ENCODE results near the gene NHEJ1. TPM values are rescaled to one million over a fixed set of nuclear protein-coding genes. Genes with fewer than 3 reads are reported as not detected.

Gene NHEJ1
- total RNA-seq, 1 donor from 2014 or later, result 7.8 TPM

- no peak for DNase-seq (ENCODE audit: low spot score)
Observed at GRCh38 chr2:219182331-219183150, 21.9 kb upstream of the NHEJ1 start.

DNA sequence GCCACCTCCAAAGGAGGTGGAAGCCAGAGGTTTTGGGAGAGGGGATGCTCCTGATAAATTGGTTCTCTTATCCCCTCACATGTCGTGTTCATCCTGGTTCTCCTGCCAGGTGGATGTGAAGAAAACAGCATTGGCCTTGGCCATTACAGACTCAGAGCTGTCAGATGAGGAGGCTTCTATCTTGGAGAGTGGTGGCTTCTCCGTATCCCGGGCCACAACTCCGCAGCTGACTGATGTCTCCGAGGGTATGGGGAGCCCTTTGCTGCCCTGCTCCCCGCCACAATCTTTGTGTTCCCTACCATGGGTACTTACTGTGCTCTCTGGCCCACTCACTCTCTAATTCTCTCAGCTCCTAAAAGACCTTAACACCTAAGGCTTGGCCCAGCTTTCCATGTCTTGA, 20.9 kb upstream of the NHEJ1 start:
- ATAC-seq (no peak), DNase-seq (ENCODE audit: low spot score) (no peak)

More at GRCh38 chr2:219182331-219183150, 21.9 kb upstream of the NHEJ1 start:
- no peak for ATAC-seq

GRCh38 chr2:219180961-219181360, 20.3 kb upstream of the NHEJ1 start:
- no peak for ATAC-seq
- no peak for DNase-seq (ENCODE audit: low spot score)

- ATAC-seq, result no peak
- DNase-seq (ENCODE audit: low spot score), result no peak
Observed at GRCh38 chr2:219179601-219180465, 19.2 kb upstream of the NHEJ1 start.

- DNase-seq (ENCODE audit: low spot score) (peak; percentile 67), ATAC-seq (peak; percentile 8)
Observed at GRCh38 chr2:219178377-219179175, 18.0 kb upstream of the NHEJ1 start.

DNA sequence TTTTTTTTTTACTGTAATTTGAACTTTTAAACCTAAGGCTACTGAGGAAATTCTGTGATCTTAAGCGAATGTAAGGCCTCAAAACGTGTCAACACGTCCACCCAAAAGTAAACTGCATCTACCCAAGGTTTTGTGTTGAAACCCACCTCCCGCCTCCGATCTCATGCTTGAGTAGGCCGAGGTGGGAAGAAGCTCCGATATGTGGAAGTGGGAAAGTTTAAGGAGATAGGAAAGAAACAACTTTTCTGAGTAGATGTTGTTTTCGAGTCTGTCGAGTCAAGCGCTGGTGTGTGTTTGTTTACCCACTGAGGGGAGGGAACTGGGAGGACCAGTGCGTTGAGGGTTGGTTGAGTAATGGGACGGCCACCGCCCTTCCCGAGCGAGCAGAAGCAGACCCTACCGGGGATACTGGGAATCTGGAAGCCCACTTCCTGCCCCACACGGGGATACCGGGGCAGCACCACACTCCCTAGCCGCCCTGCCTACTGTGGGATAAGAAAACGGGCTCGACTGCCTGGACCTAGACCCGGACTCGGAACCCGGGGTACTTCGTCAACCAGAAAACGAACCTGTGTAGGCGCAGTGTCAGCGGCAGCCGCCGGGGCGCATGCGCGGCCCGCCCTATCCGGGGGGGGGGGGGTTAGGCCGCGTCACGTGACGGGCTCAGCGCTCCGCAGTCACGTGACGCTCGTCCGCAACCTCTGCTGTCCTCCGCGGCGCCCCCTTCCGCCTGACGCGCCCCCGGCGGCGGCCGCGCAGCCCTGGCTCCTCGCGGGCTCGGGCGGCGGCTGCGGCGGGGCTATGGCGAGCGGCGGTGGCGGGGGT, 17.1 kb upstream of the NHEJ1 start, which contains the start of gene RETREG2:
Gene RETREG2, plus strand, starts transcription at position 724 of the 825 bp plus-strand sequence. Its CDS starts 78 bp downstream, at position 802.
- DNase-seq (ENCODE audit: low spot score) (peak; percentile 89), ATAC-seq (peak; percentile 75)

GRCh38 chr2:219176818-219177551, 16.4 kb upstream of the NHEJ1 start, which contains the start of gene CNPPD1:
TSS of gene CNPPD1 (minus strand) at chr2:219176925. CDS start at chr2:219176828, 97 bp downstream.
- ATAC-seq (peak; percentile 87), DNase-seq (ENCODE audit: low spot score) (peak; percentile 92)

DNA sequence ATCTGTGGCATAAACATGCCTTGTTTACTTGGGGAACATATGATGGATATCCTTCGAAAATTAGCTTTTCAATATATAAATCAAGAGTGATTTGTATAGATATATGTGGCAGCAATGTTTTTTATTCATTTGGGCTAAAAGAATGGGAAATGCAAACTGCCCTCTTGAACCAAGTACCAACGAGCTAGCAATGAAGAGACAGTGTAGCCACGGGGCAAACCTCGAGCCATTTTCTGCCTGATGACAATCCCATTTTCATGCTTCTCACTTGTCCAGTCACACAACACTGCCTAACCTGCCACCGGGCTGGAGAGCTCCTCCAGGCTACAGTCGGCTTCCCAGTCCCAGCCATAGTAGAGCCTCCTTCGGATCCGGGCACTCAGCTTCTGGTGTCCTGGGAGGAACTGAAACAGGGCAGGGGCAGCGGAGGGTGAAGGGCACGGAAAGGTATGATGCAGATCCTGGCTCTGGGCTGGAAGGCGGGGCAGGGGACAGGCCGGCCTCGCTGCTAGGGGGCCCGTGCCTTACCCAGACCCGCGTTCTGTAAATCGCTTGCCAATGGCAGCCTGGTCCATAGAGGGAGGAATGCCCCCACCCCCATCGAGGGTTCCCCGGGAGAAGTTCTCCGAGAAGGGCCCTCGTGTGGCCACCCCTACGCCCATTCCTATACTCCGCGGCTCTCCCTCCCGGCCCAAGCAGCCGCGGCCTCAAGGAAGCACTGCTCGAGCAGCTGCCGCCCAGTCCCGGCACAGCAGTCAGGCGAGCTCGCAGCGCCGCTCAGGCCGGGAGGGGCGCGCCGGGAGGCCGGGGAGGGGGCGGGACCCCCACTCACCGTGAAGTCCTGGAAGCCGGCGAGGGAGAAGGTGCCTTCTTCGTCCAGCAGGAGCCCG, 15.6 kb upstream of the NHEJ1 start:
- ATAC-seq (peak; percentile 54), DNase-seq (ENCODE audit: low spot score) (peak; percentile 61)

- DNase-seq (ENCODE audit: low spot score), result no peak
Observed at GRCh38 chr2:219175486-219175885, 14.9 kb upstream of the NHEJ1 start.

DNA sequence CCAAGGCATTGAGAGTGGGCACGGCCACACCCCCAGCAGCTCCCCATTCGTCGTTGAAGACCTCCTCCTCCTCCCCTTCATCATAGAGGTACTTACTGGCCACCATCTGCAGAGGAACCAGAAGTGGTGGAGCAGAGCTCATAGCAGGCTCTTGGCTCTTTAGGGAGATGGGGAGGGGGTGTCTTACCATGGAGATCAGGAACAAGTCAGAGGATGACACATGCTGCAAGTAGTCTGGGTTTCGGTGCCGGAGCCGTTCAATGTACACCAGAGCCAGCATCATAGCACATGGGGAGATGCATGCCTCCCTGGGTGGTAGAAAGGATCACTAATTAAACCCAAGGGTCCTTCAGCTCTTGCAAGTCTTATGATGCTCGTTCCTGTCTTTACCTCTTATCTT, 14.2 kb upstream of the NHEJ1 start:
- DNase-seq (ENCODE audit: low spot score), result no peak
- no peak for ATAC-seq

More at GRCh38 chr2:219175486-219175885, 14.9 kb upstream of the NHEJ1 start:
- no peak for ATAC-seq

DNA sequence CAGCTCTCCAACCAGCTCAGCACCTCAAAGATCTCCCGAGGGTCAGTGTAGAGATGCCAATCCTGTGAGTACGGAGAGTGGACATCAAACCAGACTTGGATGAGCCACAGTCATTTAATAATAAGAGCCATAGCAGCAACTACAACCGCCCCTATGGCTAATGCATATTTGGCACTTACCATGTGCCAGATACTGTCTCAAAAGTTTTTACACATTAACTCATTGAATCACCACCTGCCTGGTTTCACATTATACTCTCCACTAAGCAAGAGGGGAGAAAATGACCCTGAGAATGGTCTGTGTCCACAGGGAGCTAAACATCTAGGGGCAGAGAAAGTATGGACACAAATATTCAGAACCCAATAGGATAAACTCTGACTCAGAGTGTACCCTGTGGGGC, 13.5 kb upstream of the NHEJ1 start:
- DNase-seq (ENCODE audit: low spot score), result no peak
- ATAC-seq, result no peak

DNA sequence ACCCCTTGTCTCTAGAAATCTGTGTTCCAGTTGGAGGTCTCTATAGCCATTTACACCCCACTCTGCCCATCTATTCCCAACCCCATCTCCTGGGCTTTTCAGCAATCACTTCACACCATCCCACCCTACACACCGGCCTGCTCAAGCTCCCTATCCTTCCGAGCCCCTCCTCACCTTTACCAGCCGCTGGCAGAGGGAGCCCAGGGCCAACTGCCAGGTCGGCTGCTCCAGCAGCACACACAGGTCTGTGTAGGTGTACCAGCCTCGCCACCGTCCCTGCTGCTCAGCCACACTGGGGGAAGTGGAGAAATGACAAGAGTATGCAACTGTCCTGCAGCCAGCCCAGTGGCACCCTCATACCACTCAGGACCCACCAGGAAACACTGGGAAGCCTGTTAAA, 12.6 kb upstream of the NHEJ1 start:
- ATAC-seq (no peak), DNase-seq (ENCODE audit: low spot score) (no peak)

DNA sequence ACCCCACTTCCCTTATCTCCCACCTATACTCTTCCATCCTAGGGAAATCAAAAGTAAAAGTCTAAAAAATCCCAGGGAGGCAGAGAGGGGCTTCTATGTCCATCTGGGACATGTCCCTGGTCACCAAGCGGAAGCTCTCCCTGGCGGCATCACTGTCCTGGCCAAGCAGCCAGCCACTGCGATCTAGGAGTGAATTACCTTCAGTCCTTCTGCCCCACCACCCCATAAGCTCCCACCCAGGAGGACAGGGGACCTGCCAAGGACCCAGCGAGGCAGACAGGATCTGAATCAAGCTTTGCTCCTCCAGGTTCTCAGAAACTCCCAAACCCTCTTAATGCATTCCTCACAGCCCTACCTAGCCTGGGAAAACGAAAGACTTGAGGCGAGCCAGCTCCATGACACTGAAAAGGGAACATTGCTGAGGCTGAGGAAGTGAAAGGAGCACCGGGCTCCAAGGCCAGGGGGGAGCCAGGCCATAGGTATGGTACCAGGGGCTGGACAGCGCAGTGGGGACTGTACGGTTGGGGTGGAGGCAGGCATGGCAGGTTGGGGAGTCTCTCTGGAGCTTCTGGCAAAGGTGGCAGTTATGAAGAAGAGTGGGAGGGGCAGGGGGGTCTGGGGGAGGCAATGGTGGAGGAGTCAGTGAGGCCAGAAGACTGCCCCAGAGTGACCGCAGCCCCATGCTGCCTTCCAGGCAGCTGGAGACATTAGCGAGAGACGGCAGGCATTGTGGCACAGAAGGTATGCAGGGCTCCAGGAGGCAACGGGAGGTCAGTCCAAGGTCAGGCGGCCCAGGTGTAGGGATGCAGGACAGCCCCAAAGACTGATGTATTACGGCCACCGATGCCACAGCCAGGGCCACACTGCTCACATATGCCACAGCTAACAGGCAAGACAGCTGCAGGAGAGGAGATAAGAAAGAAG, 11.9 kb upstream of the NHEJ1 start:
- no peak for DNase-seq (ENCODE audit: low spot score)
- ATAC-seq, result no peak

DNA sequence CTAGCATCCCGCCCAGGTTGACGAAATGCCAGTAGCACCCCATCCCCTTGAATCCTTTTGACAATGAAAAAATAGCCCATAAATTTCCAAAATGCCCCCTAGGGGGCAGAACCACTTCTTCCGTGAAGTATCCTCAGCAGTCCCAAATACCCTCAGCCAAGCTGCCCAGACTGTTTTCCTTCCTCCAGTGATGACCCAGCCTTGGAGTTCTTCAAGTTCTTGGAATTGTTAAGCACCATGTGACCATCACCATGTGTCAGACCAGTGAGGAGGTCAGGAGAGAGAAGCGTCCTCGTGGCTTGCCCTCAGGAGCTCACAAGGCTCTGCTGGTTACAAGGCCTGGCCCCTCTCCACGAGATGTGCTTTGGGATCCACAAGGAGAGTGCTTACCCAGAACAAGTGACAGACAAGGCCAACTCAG, 10.6 kb upstream of the NHEJ1 start:
- DNase-seq (ENCODE audit: low spot score), result no peak
- peak; percentile 62 for ATAC-seq

DNA sequence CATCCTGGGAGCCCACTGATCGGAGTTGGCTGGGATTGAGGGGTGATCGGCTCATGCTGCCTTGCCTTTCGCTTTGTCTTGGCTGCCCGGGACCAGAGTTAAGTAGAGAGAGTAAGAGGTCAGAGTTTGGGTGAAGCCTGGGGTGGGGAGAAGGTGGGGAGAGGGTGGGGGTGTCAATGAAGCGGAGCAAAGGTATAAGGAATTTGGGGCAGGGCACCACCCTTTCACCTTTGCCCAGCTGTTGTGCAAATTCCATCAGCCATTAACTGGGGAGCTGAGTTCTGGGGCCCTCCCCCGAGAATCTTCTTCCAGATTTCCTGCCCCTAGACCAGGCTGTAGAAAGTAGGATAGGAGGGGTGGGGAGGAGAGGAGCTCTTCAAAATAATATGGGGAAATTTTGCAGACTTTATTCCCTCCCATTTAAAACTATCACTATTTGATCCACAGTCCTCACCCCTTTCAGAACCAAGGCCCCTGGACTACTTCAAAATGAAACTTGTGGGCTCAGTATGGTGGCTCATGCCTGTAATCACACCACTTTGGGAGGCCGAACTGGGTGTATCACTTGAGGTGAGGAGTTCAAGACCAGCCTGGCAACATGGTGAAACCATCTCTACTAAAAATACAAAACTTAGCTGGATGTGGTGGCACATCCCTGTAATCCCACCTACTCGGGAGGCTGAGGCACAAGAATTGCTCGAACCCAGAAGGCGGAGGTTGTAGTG, 9.5 kb upstream of the NHEJ1 start, which contains the start of gene SLC23A3:
Gene SLC23A3, minus strand, starts transcription at position 100 of the 725 bp plus-strand sequence. Its CDS starts 45 bp downstream, at position 55.
- no peak for DNase-seq (ENCODE audit: low spot score)
- peak; percentile 81 for ATAC-seq

GRCh38 chr2:219168932-219169331, 8.3 kb upstream of the NHEJ1 start:
- DNase-seq (ENCODE audit: low spot score), result no peak
- no peak for ATAC-seq
